Activated CD8-positive, alpha-beta memory T cell treated with anti-CD3 and anti-CD28 coated beads for 36 hours (primary cell): ENCODE results near the gene PTCH2. TPM values are rescaled to one million over a fixed set of nuclear protein-coding genes. Genes with fewer than 3 reads are reported as not detected.
"Not testable (repeated sequence)": the region's sequence is repeated elsewhere in the genome, so short reads cannot be mapped to it uniquely, and the experiment has no call there.

Source experiments
- CTCF ChIA-PET: fragments of 350-600 bp; sonication (Branson Sonifier 250); formaldehyde crosslinking; loops from one replicate; lab custom pipeline; 2021; ENCODE audit warnings: antibody characterized with exemption; lab: Charles Lee
- POLR2A ChIA-PET: fragments of 350-600 bp; sonication (Branson Sonifier 250); formaldehyde crosslinking; loops from one replicate; lab custom pipeline; 2021; ENCODE audit warnings: antibody characterized with exemption; lab: Charles Lee
- total RNA-seq, 2 experiments: library from RNA; stranded (reverse); gene quantifications; one replicate each; pipeline ENCODE4 v1.2.3, GENCODE V29; 2021

Gene PTCH2
- total RNA-seq, 2 experiments from 2014 or later = 0.46 to 0.51 TPM

DNA sequence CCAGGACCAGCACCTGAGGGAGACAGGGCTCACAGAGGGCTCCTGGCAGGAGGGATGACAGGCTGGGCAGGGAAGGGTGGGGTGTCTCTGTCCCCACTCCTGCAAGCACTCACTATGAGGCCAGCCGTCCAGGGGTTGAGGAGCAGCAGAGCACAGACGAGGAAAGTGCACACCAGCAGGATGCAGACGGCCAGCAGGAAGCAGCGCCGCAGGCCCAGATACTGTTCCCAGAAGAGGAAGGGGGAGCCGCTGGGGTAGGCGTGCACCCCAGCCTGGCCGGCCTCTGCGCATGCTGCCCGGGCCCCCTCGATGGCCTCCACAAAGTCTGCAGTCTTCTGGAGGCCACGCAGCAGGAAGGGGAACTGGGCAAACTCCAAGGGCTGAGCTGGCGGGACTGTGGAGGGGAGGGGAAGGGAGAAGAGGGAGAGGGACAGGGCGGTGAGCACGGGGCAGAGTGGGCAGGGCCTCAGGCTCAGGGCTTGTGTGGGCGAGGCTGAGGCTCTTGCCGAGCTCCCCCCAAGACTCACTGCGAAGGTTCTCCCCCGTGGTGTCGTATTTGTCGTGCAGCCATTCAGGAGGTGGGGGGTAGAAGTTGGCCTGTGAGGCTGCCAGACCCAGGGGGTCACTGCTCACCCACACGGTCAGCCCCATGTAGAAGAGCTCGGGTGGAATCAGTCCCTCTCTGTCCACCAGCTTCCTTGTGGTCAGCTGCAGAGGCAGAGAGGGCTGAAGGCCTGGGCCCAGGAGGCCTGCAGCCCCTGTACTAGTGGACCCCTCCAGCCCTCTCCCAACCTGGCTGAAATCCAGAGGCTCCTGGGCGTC, 16.5 kb downstream of the PTCH2 start:
- POLR2A ChIA-PET = no interaction called here
- CTCF ChIA-PET = interaction anchor here (1.1 kb wide), 1 partner anchor 20 kb away, joined by 3 read pairs; no protein-coding TSS in a partner anchor

DNA sequence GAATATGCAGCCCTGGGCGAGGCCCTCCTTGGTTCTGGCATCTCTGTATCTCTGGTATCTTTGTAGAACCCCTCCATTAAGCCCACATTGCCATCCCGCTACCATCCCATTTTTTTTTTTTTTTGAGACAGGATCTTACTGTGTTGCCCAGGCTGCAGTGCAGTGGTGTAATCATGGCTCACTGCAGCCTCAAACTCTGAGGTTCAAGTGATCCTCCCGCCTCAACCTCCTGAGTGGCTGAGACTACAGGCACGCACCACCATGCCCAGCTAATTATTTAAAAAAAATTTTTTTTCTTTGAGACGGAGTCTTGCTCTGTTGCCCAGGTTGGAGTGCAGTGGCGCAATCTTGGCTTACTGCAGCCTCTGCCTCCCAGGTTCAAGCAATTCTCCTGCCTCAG, 18.7 kb downstream of the PTCH2 start:
- CTCF ChIA-PET = interaction anchor here (0.6 kb wide), 1 partner anchor 304 kb away, joined by 5 read pairs; no protein-coding TSS in a partner anchor
- POLR2A ChIA-PET = not testable (repeated sequence)

DNA sequence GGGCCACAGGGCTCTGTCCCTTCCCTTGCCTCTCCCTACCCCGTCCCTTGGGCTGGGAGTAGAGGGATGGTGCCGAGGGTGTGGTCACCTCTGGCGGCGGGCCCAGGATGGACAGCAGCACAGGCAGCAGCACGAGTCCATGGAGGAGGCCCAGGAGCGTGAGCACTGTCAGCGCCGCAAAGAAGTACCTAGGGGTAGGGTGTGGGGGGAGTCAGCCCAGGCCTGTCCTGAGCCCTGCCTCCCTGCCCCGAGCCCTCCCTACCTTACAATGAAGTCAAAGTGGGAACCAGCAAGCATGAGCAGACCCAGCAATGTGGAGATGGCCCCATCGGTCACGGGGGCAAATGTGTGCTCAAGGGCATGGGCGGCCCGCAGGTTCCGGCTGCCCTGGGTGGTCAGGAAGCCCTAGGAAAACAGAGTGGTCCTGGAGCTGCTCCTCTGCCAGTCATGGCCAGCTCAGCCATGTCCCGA, 20.0 kb downstream of the PTCH2 start:
- POLR2A ChIA-PET = interaction anchor here (0.5 to 1.5 kb wide), 3 partner anchors 14 to 101 kb away, joined by 3 to 6 read pairs (median 4); no protein-coding TSS in a partner anchor

DNA sequence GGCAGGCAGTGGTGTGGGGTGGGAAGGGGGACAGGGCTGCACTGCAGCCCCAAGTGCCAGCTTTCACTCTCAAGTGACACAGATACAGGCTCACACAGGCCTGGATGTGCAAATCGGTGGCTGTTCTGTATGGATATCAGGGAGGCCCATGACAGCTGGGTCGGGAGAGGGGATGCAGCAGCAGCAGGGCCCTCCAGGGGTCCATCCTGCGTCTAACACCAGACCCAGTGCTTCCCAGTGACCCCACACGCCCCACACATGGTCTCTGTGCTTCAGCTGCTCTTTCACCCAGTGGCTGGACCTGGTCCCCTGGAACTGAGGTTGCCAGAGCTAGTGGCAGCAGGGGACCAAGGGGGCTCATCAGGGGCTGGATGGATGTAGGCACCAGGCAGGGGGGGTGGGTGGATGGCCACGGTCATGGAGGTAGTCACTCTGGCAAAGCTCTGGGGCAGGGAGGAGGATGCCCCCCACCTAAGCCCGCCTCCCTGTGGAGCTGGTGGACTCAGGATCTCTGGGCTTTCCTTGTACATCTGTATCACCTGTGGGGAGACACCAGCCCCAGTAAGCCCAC, 20.8 kb downstream of the PTCH2 start:
- POLR2A ChIA-PET = interaction anchor here (0.5 to 2.6 kb wide), 6 partner anchors 13 to 101 kb away, joined by 3 to 11 read pairs (median 4); partner anchors contain the start of genes PLK3 and RPS8
- CTCF ChIA-PET = interaction anchor here (0.9 to 2.6 kb wide), 7 partner anchors 14 to 192 kb away, joined by 3 to 10 read pairs (median 3); no protein-coding TSS in a partner anchor

More for the DNA sequence above, 20.0 kb downstream of the PTCH2 start:
- CTCF ChIA-PET = interaction anchor here (0.9 to 2.6 kb wide), 5 partner anchors 13 to 191 kb away, joined by 3 to 10 read pairs (median 3); no protein-coding TSS in a partner anchor

DNA sequence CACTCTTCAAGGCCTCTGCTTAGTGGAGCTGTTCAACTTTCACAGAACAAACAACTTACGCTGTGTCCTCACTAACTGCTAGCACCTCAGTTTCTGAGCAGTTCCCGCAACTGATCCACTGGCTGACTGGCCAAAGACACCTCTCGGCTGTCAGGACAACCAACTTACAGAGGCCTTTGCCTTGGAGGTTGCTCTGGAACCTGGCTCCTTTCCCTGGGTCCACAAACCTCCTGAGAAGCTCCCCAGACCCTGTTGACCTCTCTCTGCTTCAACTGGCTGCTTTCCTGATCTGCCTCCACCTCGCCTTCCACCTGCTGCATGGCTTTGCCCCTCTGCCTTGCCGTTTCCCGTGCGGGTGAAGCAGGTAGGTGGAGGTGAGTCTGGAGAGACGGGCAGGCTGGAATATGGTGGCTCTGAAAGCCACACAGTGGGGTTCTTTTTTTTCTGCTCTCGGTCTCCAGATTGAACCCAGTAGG, 21.8 kb downstream of the PTCH2 start:
- ChIA-PET POLR2A (interaction anchor here (1.1 to 3.1 kb wide), 8 partner anchors 10 to 99 kb away, joined by 4 to 33 read pairs (median 5); partner anchors contain the start of genes PLK3, RNU5D-1 and RPS8), CTCF (interaction anchor here (1.1 to 2.6 kb wide), 6 partner anchors 10 to 193 kb away, joined by 3 to 10 read pairs (median 4); no protein-coding TSS in a partner anchor)

DNA sequence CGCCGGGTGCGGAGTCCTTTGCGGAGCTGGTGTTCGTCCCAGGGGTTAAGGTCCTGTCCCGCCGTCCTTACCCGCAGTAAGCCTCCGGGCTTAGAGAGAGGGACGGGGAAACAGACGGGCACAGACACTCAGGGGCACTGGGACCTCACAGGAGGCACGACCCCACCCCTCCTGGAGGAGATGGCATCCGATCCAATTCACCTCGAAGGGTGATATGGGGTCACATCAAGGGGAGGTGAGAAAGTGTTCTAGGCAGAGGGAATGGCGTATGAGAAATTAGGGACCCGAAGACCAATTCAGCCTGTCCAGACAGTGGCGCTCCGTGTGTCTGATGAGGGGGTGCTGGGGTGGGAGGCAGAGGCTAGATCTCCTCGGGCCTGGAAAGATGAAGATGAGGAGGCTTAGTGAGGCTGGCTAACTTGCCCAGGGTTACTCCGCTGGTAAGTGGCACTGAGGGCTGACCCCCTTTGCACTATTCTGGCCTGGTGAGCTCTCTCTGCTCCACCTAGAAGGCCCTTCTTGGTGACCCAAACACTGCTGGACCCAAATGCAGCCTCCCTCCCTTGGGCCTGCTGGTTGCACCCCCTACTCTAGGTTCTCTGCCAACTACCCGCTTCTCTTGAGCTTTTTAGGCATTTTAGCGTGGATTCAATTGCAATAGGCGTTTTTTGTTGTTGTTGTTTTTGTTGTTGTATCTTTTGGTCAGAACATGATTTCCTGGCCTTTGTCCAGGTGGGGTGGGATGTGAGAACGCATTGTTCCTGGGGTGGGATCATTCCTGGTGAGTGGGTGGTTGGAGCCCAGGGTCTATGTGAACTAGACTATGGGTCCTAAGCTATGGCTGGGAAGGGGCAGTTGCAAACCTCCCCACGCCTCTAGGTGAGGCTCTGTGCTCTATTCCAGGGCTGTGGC, 22.5 kb downstream of the PTCH2 start:
- POLR2A ChIA-PET = interaction anchor here (0.6 to 3.1 kb wide), 9 partner anchors 10 to 99 kb away, joined by 5 to 33 read pairs (median 5); partner anchors contain the start of genes PLK3, RNU5D-1 and RPS8
- CTCF ChIA-PET = interaction anchor here (1.1 to 2.6 kb wide), 8 partner anchors 11 to 102 kb away, joined by 3 to 24 read pairs (median 6); partner anchors contain the start of genes BTBD19 and PLK3

DNA sequence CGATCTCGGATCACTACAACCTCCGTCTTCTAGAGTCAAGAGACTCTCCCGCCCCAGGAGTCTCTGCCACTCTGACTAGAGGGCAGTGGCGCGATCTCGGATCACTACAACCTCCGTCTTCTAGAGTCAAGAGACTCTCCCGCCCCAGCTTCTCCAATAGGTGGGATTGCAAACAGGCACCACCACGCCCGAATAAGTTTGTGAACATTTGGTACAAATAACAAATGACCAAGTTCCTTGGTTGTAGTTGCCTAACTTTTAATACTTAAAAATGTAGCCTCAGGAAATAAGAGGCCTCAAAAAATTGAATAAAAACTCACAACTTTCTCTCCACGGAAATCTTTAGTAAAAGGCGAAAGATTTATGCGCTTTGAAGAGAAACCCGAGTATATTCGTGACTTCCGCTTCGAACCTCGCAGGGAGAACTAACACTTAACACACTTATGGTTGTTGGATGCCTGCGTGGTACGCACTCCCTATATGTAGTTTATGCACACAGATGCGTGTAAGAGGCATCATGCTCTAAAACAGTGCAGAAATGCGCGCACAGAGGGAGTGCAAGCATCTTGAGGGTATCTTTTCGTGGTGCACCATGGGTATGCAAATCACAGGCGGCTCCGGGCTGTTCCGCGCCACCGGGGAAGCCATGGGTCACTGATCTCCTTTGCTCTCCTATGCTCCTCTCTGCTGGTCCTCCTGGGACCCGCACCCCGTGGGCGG, 23.3 kb downstream of the PTCH2 start:
- ChIA-PET POLR2A (interaction anchor here (0.5 to 3.5 kb wide), 24 partner anchors 9 to 484 kb away, joined by 3 to 68 read pairs (median 5); partner anchors contain the start of genes BEST4, BTBD19, DYNLT4 and PLK3), CTCF (interaction anchor here (0.6 to 2.4 kb wide), 10 partner anchors 11 to 242 kb away, joined by 3 to 24 read pairs (median 4); partner anchors contain the start of genes BTBD19 and PLK3)

DNA sequence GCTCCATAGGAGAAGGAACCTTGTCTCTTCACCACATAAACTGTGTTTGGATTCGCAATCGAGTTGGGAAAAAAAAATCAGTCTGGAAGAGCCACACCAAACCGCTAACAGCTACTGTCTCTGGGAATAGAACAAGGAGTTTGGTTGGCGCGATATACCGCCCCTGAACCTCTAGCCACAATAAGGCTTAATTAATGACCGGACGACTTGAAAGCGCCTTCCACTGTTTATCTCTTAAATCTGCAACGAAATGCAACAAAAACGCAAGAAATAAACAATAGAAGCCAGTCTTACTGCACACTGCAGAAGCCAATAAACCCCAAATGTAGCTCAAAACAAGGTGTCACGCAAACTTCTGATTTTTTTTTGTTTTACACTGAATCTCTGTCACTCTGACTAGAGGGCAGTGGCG, 23.9 kb downstream of the PTCH2 start:
- CTCF ChIA-PET = interaction anchor here (0.6 to 2.4 kb wide), 8 partner anchors 10 to 243 kb away, joined by 3 to 24 read pairs (median 4); partner anchors contain the start of genes BTBD19 and PLK3
- POLR2A ChIA-PET = interaction anchor here (0.5 to 3.5 kb wide), 18 partner anchors 8 to 484 kb away, joined by 3 to 68 read pairs (median 5); partner anchors contain the start of genes BEST4, BTBD19, DYNLT4 and PLK3

DNA sequence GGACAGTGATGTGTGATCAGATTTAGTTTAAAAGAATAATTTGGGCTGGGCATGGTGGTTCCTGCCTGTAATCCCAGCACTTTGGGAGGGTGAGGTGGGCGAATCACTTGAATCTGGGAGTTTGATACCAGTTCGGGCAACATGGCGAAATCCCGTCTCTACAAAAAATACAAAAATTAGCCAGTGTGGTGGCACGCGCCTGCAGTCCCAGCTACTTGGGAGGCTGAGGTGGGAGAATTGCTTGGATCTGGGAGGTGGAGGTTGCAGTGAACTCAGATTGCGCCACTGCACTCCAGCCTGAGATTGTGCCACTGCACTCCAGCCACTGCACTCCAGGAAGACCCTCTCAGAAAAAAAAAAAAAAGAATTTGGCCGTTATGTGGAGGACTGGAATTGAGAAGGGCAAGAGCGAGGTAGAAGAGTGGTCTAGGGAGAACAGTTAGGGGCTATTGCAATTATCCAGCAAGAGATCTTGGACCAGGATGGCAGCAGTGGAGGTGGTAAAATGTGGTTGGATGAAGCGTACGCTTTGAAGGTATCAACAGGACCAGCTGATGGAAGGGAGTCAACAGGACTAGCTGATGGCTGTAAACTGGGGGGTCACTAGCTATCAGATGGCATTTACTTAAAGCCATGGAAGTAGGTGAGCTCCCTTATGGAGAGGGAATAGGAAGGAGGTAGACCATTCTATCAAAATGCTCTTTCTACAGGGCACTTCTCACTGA, 25.1 kb downstream of the PTCH2 start:
- POLR2A ChIA-PET = interaction anchor here (0.7 to 3.5 kb wide), 4 partner anchors 10 to 87 kb away, joined by 3 to 68 read pairs (median 27); partner anchors contain the start of genes BTBD19, DYNLT4, PLK3 and RNU5D-1
- CTCF ChIA-PET = interaction anchor here (0.9 to 2.4 kb wide), 5 partner anchors 14 to 32 kb away, joined by 3 to 10 read pairs (median 3); partner anchors contain the start of gene PLK3

DNA sequence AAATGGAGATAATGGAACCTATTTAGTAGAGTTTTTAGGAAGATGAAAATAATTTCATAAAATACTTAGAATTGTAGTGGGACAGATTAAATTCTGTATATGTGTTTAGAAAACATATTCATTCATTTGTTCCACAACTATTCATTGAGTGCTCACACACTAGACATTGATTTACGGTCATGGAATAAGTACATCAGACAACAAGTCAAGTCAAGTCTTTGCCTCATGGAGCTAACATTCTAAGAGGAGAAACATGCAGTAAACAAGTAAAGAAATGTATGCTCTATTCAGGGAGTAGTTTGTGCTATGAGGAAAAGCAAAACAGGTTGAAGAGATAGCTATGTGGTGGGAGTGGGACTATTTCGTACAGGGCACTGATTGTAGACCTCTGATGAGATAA, 25.7 kb downstream of the PTCH2 start:
- ChIA-PET CTCF (interaction anchor here (0.9 to 2.0 kb wide), 4 partner anchors 14 to 31 kb away, joined by 3 to 9 read pairs (median 3); no protein-coding TSS in a partner anchor), POLR2A (interaction anchor here (0.5 to 3.5 kb wide), 4 partner anchors 10 to 87 kb away, joined by 3 to 68 read pairs (median 27); partner anchors contain the start of genes BTBD19, DYNLT4, PLK3 and RNU5D-1)

DNA sequence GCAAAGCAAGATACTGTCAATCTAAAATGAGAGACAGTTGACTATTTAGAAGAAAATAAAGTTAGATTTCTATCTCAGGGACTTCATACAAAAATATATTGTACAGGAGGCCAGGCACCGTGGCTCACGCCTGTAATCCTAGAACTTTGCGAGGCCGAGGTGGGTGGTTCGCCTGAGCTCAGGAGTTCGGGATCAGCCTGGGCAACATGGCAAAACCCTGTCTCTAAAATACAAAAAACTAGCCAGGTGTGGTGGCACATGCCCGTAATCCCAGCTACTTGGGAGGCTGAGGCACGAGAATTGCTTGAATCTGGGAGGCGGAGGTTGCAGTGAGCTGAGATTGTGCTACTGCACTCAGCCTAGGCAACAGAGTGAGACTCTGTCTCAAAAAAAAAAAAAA, 27.1 kb downstream of the PTCH2 start:
- POLR2A ChIA-PET = not testable (repeated sequence)
- CTCF ChIA-PET = interaction anchor here (0.7 to 0.8 kb wide), 2 partner anchors 17 to 20 kb away, joined by 3 to 4 read pairs; no protein-coding TSS in a partner anchor

DNA sequence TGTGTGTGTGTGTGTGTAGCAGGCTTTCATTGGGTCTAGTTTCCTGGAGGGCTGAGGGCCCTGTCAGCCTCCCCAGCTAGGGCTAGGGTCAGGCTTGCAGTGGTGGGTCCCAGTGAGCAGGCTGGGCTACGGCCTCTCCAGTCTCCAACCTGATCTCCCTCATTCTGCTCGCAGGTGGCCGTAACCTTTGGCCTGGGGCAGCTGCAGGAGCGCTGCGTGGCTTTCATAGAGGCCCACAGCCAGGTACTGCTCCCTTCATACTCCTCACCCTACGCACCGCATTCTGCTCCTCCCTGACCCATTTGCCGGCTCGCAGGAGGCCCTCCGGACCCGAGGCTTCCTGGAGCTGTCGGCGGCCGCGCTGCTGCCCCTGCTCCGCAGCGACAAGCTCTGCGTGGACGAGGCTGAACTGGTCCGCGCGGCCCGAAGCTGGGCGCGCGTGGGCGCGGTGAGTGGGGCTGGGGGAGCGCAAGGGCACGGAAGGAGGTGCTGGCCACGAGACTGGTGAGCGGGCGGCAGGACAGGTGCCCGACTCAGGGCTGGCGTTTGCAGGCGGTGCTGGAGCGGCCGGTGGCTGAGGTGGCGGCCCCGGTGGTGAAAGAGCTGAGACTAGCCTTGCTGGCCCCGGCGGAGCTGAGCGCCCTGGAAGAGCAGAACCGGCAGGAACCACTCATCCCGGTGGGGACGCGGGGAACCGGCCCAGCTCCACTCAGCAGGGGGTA, 30.1 kb downstream of the PTCH2 start:
- ChIA-PET POLR2A (interaction anchor here (0.5 to 3.7 kb wide), 7 partner anchors 12 to 199 kb away, joined by 3 to 21 read pairs (median 9); partner anchors contain the start of genes PLK3, RNU5D-1, RPS8 and UROD), CTCF (interaction anchor here (0.9 to 4.1 kb wide), 3 partner anchors 13 to 82 kb away, joined by 3 to 24 read pairs (median 6); partner anchors contain the start of genes PLK3 and RNU5D-1)

DNA sequence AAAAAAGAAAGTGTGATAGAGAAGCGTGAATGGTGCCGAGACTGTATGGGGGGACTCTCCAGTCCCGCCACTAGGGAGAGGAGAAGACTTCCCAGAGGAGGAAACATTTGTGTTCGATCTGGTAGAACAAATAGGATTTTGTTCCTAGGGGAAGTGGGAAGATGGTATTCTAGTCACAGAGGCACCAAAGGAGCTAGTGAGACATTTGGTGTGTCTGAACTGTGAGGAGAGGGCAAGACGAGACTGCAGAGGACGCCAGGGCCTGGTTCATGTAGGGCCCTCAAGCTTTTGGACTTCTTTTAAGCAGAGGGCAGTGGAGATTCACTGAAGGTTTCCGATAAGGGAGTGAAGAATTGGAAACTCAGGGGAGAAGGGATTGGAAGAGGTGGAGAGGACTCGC, 31.8 kb downstream of the PTCH2 start:
- CTCF ChIA-PET = interaction anchor here (0.6 to 4.1 kb wide), 3 partner anchors 12 to 23 kb away, joined by 3 to 24 read pairs (median 6); partner anchors contain the start of genes BEST4 and PLK3
- POLR2A ChIA-PET = interaction anchor here (0.6 to 3.7 kb wide), 3 partner anchors 8 to 88 kb away, joined by 3 to 21 read pairs (median 5); partner anchors contain the start of gene PLK3

DNA sequence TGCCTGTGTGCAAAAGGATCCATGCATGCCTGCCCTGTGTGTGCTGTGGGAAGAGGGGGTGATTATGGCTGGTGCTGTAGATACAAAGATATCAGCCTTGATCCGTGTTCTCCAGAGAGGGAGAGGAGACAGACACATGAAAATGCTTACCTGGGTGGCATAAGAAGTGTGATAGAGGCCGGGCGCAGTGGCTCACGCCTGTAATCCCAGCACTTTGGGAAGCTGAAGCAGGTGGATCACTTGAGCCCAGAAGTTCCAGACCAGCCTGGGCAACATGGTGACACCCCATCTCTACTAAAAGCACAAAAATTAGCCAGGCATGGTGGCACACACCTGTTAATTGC, 32.3 kb downstream of the PTCH2 start:
- ChIA-PET POLR2A (interaction anchor here (0.6 to 3.7 kb wide), 4 partner anchors 8 to 87 kb away, joined by 3 to 95 read pairs (median 13); partner anchors contain the start of gene PLK3), CTCF (interaction anchor here (0.6 to 4.1 kb wide), 5 partner anchors 9 to 682 kb away, joined by 3 to 24 read pairs (median 7); partner anchors contain the start of genes BEST4 and PLK3)
